ENCODE measurements around the gene BRCA1.
"Not testable (repeated sequence)": the region's sequence is repeated elsewhere in the genome, so short reads cannot be mapped to it uniquely, and the experiment has no call there.

The BRCA1 gene

GRCh38 chr17:43125133-43125966 lies at the start of gene BRCA1:
BRCA1 (minus strand) TSS chr17:43125364; CDS start chr17:43124096, 1,268 bp downstream.
- DNase-seq (ENCODE audit: low read depth), result peak; percentile 100
- TF ChIP-seq CTCF (IDR thresholded peaks at IDR 0.05; ENCODE audit: insufficient read depth, low read depth, low read length, missing control alignments), result no peak

DNA sequence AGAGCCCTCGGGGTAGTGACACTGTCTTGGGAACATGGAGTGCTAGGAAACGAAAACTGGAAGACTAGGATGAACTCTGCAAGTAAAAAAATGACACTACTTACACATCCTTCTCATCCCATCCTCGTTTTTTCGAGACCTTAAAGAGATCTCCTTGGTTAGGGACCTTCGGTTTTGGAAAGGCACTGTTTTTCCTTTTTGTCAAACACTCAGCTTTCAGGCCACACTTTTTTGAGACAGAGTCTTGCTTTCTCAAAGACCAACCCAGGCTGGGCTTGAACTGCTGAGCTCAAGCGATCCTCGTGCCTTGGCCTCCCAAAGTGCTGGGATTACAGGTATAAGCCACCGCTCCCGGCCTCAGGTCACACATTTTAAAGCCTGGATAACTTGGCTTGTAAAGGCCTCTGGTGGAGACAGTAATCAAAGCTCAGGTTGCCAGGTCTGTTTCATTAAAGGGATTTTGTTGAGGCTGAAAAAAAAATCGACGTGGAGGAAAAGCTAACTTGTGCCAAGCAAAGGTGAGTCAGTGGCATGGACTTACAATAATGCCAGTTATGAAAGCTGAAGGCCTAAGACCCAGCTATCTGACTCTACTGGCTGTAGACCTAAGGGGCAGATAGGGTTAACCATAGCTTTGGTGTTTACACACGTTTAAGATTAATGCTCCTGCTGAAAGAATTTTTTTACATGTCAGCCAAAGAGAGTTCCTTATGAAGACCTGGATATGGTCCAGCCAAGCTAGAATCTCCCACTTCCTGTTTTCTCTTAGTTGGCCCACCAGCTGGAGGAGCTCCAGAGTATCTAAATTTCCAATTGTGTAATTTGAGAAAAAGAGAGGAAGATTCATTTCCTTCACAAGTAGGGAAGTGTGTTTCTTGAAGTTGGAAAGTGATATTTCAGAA lies 46.7 kb upstream of the BRCA1 start:
- TF ChIP-seq CTCF (IDR thresholded peaks at IDR 0.05; ENCODE audit: insufficient read depth, low read depth, low read length, missing control alignments), result peak; percentile 36
- H3K4me3 ChIP-seq (ENCODE audit: low read length), result peak overlapping the region; percentile 86
- peak; percentile 87 for DNase-seq (ENCODE audit: low read depth)

More at GRCh38 chr17:43125133-43125966, at the start of gene BRCA1:
- peak within 1 kb of the TSS; percentile 91 for H3K4me3 ChIP-seq (ENCODE audit: low read length)

DNA sequence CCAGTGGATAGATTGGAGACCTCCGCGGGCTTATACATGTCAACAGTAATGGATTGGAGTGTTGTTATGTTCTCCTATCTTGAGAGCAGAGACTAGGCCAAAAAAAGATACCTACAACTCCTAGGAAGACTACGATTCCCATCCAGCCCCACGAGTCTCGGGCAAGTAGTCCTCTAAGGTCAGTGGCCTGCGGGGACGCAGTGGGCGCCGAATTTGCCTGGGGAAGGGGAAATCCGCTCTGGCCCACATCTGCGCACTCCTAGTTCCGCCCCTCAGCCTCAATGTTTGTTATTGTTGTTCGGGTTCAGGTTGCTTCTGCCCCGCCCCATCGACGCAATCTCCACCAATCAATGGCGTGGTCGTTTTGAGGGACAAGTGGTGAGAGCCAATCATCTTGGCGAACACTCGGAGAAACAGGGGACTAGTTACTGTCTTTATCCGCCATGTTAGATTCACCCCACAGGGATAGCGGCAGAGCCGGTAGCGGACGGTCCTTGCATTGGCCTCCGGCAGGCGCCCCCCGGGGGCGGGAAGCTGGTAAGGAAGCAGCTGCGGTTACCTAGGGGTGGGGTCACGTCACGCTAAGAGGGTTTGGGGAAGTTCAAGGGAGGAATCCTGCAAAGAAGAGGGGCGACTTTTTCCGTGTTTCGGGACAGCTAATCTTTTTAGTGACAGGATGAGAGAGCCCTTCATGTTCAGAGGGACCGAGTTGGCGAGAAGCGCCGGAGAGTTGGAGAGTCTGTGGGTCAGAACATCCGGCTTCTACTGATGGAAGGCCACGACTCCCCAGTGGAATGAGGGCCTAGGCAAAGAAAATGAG lies 45.8 kb upstream of the BRCA1 start, which contains the start of gene NBR1:
NBR1 (plus strand) TSS at position 449 of the 820 bp plus-strand sequence. CDS start 4,586 bp downstream, outside the sequence.
- DNase-seq (ENCODE audit: low read depth), result peak; percentile 98
- TF ChIP-seq CTCF (IDR thresholded peaks at IDR 0.05; ENCODE audit: insufficient read depth, low read depth, low read length, missing control alignments), result no peak
- peak within 1 kb of the TSS; percentile 86 for H3K4me3 ChIP-seq (ENCODE audit: low read length)

- H3K4me3 ChIP-seq (ENCODE audit: low read length), result peak overlapping the region; percentile 86
- no peak for TF ChIP-seq CTCF (IDR thresholded peaks at IDR 0.05; ENCODE audit: insufficient read depth, low read depth, low read length, missing control alignments)
- DNase-seq (ENCODE audit: low read depth), result peak; percentile 98
Observed at GRCh38 chr17:43170140-43170765, 45.1 kb upstream of the BRCA1 start.

GRCh38 chr17:43169561-43170139 lies 44.5 kb upstream of the BRCA1 start:
- peak overlapping the region; percentile 86 for H3K4me3 ChIP-seq (ENCODE audit: low read length)
- DNase-seq (ENCODE audit: low read depth), result peak; percentile 5
- no peak for TF ChIP-seq CTCF (IDR thresholded peaks at IDR 0.05; ENCODE audit: insufficient read depth, low read depth, low read length, missing control alignments)

GRCh38 chr17:43165971-43166370 lies 40.8 kb upstream of the BRCA1 start:
- not testable (repeated sequence) for H3K4me3 ChIP-seq (ENCODE audit: low read length); DNase-seq (ENCODE audit: low read depth)

- DNase-seq (ENCODE audit: low read depth), result not testable (repeated sequence)
Observed at GRCh38 chr17:43159957-43160356, 34.8 kb upstream of the BRCA1 start.

DNA sequence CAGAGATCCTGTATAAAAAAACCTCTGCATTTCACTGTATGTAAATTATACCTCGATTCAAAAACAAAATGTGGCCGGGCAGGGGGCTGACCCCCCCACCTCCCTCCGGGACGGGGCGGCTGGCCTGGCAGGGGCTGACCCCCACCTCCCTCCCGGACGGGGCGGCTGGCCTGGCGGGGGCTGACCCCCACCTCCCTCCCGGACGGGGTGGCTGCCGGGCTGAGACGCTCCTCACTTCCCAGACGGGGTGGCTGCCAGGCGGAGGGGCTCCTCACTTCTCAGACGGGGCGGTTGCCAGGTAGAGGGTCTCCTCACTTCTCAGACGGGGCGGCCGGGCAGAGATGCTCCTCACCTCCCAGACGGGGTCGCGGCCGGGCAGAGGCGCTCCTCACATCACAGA lies 34.1 kb upstream of the BRCA1 start:
- not testable (repeated sequence) for DNase-seq (ENCODE audit: low read depth); H3K4me3 ChIP-seq (ENCODE audit: low read length)

More at GRCh38 chr17:43159957-43160356, 34.8 kb upstream of the BRCA1 start:
- not testable (repeated sequence) for H3K4me3 ChIP-seq (ENCODE audit: low read length)
